NCI-H2196 treated with DMSO at 0.1 percent for 48 hours (cell line): ENCODE measurements around the gene PLD2.

ENCODE experiments used
- DNase-seq: peaks from one replicate; lab custom pipeline; 2025; ENCODE audit not compliant: unreplicated experiment; lab: John Stamatoyannopoulos, UW

The PLD2 gene

DNA sequence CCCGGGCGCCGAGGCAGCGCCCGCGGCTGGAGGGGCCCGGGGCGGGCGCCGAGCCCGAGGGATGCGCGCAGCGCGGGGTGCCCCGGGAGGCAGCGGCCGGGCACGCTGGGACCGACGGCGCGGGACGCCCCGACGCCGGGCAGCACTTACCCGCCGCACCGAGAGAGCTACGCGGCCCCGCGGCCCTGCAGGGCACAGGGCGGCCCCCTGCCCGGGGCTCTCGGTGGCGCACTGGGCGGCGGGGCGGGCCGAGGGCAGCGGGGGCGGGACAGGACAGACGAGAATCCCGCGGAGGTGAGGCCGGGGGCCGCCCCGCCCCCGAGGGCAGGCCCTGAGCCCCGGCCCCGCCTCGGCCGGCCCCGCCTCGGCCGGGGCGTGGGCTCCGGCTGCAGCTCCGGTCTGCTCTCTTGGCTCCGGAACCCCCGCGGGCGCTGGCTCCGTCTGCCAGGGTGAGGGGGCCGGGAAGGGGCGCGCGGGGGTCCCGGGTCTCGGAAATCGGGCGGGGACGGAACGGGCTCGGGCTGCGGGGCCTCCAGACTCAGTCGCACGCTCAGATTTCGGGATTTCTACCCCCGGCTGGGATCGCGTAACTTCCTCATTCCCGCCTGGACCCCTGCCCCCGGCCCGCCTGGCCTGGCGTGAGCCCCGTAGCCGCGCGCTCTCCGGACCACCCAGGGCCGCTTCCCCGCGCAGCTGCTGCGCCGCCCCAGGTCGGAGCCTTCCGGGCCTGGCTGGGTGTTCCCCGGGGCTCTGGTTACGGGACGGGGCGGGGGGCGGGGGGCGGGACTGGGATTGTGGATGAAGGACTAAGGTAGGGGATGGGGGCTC is at the start of gene PLD2:
Gene PLD2, plus strand, starts transcription at position 376 of the 828 bp plus-strand sequence. CDS start 621 bp downstream, outside the sequence.
- peak; percentile 52 for DNase-seq

DNA sequence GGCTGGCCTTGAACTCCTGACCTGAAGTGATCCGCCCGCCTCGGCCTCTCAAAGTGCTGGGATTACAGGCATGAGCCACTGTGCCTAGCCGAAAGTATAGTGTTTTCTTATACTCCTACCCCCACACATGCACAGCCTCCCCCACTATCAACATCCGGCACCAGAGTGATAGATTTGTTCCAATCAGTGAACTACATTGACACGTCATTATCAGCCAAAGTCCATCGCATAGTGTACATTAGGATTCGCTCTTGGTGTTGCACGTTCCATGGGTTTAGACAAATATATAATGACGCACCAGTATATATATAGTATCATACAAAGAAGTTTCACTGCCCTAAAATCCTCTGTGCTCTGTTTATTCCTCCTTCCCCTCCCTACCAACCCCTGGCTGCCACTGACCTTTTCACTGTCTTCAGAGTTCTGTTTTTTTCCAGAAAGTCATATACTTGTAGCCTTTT is 47.1 kb upstream of the PLD2 start:
- no peak for DNase-seq

DNA sequence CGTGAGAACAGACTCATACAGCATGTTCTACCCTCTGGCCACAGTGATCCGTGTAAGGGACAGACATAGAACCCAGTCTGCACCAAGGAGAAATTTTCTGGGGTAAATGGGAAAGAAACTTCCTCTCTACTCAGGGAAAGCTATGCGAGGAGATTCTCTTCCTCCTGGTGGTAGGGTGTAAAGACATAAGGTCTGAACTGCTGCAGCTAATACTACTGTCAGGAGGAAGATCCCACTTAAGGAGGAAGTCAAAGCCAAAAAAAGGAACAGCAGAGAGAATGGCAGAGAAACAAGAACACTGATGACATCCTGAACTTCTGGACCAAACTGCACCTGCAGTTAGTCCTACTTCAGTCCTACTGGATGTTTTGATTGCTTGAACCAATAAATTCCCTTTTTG is 42.4 kb upstream of the PLD2 start:
- DNase-seq: no peak

DNA sequence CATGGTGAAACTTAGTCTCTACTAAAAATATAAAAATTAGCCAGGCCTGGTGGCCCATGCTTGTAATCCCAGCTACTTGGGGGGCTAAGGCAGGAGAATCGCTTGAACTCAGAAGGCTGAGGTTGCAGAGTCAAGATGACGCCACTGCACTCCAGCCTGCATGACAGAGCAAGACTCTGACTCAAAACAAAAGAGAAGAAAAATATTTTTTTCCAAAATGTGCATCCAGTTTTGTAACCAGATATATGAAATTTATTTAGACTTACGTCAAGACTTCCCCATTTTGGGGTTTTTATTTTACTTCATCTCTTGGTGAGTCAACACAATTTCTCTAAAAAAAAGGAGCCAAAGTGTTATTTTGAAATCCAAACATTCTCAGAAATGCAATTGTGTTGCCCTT is 40.8 kb upstream of the PLD2 start:
- no peak for DNase-seq

- DNase-seq: no peak
Observed at GRCh38 chr17:4766723-4767122, 40.2 kb upstream of the PLD2 start.

GRCh38 chr17:4768298-4768697 is 38.7 kb upstream of the PLD2 start:
- DNase-seq: no peak

DNA sequence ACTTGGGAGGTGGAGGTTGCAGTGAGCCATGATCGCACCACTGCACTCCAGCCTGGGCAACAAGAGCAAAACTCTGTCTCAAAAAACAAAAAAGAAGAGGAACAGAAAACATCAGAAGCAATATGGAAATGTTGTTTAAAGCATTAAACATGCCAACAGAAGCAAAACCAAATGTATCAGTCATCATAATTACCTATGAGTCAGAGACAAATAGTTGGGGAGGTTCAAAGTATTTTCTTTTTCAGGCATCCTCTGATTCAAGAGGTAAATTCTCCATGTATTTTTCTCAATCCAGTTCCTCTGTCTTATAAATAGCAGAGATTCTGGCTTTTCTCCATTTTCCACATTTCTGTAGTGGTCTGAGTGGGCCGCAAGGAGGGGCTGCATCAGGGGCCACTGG is 37.3 kb upstream of the PLD2 start:
- no peak for DNase-seq

DNA sequence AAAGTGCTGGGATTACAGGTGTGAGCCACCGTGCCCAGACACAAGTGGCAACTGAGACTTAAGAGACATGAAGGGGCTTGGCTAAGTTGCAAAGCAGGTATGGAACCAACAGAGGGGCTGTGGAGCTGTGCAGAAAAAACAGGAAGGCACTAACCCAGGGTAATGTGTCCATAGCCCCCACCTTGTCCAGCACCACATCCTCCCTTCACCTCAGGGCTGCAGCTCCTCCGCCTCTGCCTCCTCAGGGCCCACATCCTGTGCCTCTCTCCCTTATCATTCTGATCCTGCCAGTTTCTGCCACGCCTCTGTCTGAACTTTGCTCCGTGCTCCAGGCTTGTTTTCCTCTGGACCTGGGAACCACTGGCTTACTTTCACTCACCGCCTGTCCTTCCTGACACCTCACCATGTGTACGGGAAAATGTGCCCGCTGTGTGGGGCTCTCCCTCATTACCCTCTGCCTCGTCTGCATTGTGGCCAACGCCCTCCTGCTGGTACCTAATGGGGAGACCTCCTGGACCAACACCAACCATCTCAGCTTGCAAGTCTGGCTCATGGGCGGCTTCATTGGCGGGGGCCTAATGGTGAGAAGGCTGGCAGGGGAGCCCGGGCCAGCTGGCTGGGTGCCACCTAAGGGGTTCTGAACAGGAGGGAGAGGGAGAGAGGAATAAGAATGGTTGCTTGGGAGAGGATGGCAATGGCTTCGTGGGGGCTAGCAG is 35.3 kb upstream of the PLD2 start, which contains the start of gene TM4SF5:
Gene TM4SF5, plus strand, starts transcription at position 368 of the 716 bp plus-strand sequence. Its CDS starts 37 bp downstream, at position 405.
- no peak for DNase-seq

GRCh38 chr17:4772235-4772613 is 34.7 kb upstream of the PLD2 start:
- no peak for DNase-seq

- DNase-seq: no peak
Observed at GRCh38 chr17:4777969-4778760, 28.8 kb upstream of the PLD2 start.

DNA sequence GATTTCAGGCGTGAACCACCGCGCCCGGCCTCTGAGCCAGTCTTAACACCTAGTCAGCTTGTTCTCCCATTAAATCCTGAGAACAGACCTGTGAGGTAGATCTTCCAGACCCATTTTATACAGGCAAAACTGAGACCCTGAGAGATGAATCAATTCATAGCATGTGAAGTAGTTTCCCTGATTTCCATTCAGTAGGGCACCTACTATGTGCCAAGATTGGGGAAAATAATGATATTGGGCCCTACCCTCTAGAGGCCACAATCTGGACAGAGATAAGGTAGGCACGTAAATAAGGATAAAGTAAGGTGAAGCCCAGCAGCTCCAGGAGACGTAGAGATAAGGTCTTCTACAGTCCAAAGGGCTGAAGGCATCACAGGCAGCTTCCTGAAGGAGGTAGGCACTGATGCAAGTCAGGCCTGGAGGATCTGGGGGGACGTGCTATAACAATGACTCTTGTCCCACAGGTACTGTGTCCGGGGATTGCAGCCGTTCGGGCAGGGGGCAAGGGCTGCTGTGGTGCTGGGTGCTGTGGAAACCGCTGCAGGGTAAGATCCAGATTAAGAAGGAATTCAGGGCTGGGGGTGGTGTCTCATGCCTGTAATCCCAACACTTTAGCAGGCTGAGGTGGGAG is 26.5 kb upstream of the PLD2 start:
- DNase-seq: no peak

DNA sequence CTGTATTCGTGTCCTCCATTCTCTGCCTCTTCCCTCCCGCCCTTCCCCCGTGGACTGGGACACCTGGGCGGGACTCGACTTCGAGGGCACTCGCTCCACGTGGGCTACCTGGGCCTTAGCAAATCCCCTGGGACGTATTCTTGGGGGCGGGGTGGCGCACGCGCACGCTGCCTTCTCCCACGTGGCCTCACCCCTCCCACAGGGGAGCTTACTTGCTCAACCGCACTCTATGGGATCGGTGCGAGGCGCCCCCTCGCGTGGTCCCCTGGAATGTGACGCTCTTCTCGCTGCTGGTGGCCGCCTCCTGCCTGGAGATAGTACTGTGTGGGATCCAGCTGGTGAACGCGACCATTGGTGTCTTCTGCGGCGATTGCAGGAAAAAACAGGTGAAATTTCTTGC is 24.3 kb upstream of the PLD2 start:
- no peak for DNase-seq

GRCh38 chr17:4785311-4786105 is 21.4 kb upstream of the PLD2 start:
- no peak for DNase-seq

DNA sequence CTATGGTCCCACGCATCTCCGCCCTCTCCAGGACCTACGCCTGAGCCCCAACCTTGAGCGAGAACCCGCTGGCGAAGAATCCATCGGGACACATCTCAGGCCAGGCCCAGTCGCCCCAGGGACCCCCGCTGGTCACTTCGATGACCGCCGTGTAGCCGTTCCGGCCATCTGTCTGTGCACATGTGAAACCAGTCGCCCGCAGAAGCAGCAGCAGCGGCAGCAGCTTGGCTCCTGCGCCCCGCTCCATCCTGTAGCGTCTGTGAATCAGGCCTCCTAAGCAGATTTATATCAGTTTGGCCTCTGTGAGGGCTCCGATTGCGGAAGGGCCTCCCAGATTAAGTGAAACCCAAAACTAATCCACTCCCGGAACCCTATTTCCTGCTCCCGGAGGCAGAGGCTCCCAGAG is 20.8 kb upstream of the PLD2 start, which contains the start of gene VMO1:
Gene VMO1, minus strand, starts transcription at position 259 of the 406 bp plus-strand sequence. Its CDS starts 12 bp downstream, at position 247.
- no peak for DNase-seq

DNA sequence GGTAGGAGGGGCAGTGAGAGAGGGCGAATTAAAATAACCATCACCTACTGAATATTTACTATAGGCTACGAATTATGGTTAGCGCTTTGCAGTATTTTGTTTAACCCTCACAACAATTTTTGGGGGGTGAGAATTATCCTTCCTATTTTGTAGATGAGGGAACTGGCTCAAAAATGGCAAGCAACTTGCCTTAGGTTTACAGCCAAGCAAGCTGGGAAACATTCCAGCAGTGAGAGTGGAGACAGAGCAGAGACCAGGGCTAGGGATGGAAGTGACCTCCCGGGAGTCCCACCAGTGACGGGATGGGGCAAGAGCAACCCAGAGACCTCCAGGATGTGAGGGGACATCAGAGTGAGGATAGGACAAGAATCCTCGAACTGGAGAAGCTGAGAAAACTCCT is 20.4 kb upstream of the PLD2 start:
- DNase-seq: no peak

DNA sequence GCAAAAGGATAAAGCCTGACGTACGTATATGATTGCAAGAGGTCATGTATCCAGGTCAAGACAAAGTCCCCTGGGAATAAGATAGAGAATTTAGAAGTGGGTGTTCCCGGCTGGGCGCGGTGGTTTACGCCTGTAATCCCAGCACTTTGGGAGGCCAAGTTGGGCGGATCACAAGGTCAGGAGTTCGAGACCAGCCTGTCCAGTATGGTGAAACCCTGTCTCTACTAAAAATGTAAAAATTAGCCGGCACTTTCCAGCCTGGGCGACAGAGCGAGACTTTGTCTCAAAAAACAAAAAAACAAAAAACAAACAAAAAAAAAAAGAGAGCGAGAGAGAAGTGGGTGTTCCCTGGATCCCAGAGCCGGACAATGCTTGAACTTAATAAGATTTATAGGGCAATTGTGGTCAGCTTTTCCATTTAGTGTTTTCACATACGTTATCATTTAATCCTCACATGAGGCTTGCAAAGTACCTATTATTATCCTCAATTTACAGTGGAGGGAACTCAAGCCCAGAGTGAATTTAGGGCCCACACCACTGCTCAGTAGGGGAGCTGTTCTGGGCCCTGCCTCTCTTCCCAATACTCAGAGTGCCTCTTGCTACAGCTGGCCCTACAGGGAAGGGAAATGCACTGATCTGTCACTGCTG is 18.7 kb upstream of the PLD2 start:
- no peak for DNase-seq

DNA sequence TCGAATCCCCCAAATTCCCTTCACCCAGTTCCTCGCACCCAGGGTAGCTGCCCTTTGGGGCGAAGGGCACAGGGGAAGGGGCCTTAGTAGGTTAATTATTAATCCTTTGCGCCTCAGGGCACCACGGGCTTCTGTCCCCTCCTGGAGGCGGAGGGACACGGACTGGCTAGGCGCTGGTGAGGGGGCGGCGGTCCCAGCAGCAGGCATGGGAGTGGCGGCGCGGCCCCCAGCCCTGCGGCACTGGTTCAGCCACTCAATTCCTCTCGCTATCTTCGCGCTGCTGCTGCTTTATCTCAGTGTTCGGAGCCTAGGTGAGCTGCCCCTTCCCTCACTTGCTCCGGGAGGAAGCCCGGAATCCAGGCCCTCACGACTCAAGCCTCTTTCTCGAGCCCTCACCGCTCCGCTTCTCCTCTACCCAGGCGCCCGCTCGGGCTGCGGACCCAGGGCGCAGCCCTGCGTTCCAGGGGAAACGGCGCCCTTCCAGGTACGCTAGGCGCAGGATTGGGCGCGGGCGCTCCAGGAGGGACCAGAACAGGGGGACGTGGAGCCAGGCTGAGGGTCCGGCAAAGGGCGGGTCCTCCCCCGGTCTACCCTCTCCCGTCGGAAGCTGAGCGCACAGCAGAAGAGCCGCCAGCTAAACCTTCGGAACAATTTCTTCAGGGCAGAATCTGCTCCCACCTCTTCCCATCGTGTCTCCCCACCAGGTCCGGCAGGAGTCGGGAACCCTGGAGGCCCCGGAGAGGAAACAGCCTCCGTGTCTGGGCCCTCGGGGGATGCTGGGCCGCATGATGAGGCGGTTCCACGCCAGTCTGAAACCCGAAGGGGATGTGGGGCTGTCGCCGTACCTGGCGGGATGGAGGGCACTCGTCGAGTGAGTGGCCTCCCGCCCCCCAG is 17.9 kb upstream of the PLD2 start, which contains the start of gene GLTPD2:
Gene GLTPD2, plus strand, starts transcription at position 158 of the 894 bp plus-strand sequence. Its CDS starts 48 bp downstream, at position 206.
- no peak for DNase-seq

DNA sequence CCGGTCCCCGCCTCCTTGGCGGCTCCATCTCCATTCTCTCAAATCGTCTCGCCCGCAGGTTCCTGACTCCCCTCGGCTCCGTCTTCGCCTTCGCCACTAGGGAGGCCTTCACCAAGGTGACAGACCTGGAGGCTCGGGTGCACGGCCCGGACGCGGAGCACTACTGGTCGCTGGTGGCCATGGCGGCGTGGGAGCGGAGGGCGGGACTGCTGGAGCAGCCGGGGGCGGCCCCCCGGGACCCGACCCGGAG is 17.3 kb upstream of the PLD2 start:
- no peak for DNase-seq
